ENCODE results near the gene HOXB2.

DNA sequence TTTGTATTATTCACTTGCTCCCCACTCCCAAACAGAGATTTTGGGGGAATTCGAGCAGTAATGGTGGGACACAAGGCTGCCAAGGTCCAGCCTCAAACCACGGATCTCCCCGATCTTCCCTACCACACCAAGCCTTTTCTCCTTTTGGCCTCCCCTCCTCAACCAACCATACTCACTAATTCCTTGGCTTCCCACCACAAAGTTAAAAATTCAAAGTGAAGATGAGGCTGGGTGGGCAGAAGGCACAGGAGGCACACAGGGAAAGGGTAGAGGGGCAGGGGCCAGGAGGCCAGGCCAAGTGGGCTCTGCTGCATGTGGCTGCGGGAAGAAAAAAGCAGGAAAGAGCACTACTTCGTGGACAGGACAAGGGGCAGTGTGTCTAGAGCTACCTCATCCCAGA, 18.0 kb upstream of the HOXB2 start:
- no peak for TF ChIP-seq POLR2A (IDR thresholded peaks at IDR 0.05; ENCODE audit: low read depth, low read length)
- TF ChIP-seq TAF1 (IDR thresholded peaks at IDR 0.05; ENCODE audit: borderline replicate concordance, low read depth, low read length) = no peak

All from GM12892 (cell line).